GM21515 (cell line): Measurements from ENCODE around the gene THAP12.

ENCODE experiments used
- ATAC-seq: cut with Tn5 transposase; IDR thresholded peaks from one replicate; pipeline ENCODE4 v1.9.1; 2021; ENCODE audit not compliant: unreplicated experiment

The THAP12 gene

GRCh38 chr11:76380159-76380976 lies 564 bp downstream of the THAP12 start:
- ATAC-seq: peak; percentile 16

GRCh38 chr11:76379807-76380158 lies 1.1 kb downstream of the THAP12 start:
- no peak for ATAC-seq

- ATAC-seq: no peak
Observed at GRCh38 chr11:76376746-76377558, 4.0 kb downstream of the THAP12 start.

- ATAC-seq: no peak
Observed at GRCh38 chr11:76371170-76371569, 9.8 kb downstream of the THAP12 start.

GRCh38 chr11:76369406-76369805 lies 11.5 kb downstream of the THAP12 start:
- ATAC-seq: no peak

- ATAC-seq: no peak
Observed at GRCh38 chr11:76368490-76368889, 12.4 kb downstream of the THAP12 start.

- no peak for ATAC-seq
Observed at GRCh38 chr11:76365038-76365679, 15.8 kb downstream of the THAP12 start.

GRCh38 chr11:76362716-76363115 lies 18.2 kb downstream of the THAP12 start:
- no peak for ATAC-seq

GRCh38 chr11:76361776-76362175 lies 19.2 kb downstream of the THAP12 start:
- no peak for ATAC-seq

GRCh38 chr11:76361374-76361773 lies 19.6 kb downstream of the THAP12 start:
- no peak for ATAC-seq

GRCh38 chr11:76355172-76355571 lies 25.8 kb downstream of the THAP12 start:
- no peak for ATAC-seq

- ATAC-seq: no peak
Observed at GRCh38 chr11:76348348-76348747, 32.6 kb downstream of the THAP12 start.

- ATAC-seq: no peak
Observed at GRCh38 chr11:76347466-76347865, 33.5 kb downstream of the THAP12 start.

GRCh38 chr11:76339221-76339620 lies 41.7 kb downstream of the THAP12 start:
- ATAC-seq: no peak

- ATAC-seq: no peak
Observed at GRCh38 chr11:76337923-76338322, 43.0 kb downstream of the THAP12 start.

GRCh38 chr11:76337469-76337868 lies 43.5 kb downstream of the THAP12 start:
- ATAC-seq: no peak

- no peak for ATAC-seq
Observed at GRCh38 chr11:76336597-76336996, 44.3 kb downstream of the THAP12 start.

GRCh38 chr11:76335842-76336241 lies 45.1 kb downstream of the THAP12 start:
- ATAC-seq: no peak

- no peak for ATAC-seq
Observed at GRCh38 chr11:76334826-76335389, 46.0 kb downstream of the THAP12 start.

- no peak for ATAC-seq
Observed at GRCh38 chr11:76330651-76331050, 50.3 kb downstream of the THAP12 start.

- no peak for ATAC-seq
Observed at GRCh38 chr11:76329983-76330382, 50.9 kb downstream of the THAP12 start.
